ENCODE measurements around the gene PAFAH1B1. TPM values are rescaled to one million over a fixed set of nuclear protein-coding genes. Genes with fewer than 3 reads are reported as not detected.

The PAFAH1B1 gene
- total and polyA plus RNA-seq, 10 of the 15 experiments (the other 5 are each of a cell fraction or from before 2014, with no cell fraction given): 28.9 to 107 (median 49.1) TPM

DNA sequence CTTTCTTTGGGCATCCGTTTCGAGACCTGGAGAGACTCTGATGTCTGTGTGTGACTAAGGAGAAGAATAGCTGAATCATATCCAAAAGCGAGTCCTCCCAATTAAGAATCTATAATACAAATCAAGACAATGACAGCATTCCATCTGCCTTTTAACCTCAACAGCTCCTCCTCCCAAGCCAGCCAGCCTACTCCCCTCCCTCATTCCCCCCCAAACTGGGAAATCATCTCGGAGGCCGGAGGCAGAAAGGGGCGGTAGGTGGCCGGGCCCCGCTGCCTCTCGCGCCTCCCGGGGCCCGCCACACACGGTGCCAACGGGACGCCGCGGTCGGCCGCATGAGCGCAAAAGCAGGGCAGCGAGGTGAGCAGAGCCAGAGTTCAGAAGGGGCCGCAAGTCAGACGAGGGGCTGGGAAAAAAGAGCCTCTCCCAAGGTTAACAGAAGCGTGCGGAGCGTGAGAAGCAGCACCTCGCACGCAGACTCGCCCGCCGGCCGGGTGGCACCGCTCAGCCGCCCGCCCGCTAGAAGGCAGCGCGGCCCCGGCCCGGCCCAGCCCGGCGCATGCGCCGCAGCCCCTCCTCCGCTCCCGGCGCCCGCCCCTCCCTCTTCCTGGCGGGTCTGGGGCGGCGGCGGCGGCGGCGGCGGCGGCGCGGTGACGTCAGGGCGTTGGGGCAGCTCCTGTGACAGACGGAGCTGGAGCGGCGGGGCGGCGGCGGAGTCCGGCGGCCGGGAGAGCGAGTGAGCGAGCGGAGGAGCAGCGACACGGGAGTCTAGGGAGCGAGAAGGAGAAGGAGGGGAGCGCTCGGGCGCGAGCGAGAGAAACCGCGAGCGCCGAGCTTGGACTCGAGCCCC, at the start of gene PAFAH1B1 (continued):
- TF ChIP-seq, protein P1, sequence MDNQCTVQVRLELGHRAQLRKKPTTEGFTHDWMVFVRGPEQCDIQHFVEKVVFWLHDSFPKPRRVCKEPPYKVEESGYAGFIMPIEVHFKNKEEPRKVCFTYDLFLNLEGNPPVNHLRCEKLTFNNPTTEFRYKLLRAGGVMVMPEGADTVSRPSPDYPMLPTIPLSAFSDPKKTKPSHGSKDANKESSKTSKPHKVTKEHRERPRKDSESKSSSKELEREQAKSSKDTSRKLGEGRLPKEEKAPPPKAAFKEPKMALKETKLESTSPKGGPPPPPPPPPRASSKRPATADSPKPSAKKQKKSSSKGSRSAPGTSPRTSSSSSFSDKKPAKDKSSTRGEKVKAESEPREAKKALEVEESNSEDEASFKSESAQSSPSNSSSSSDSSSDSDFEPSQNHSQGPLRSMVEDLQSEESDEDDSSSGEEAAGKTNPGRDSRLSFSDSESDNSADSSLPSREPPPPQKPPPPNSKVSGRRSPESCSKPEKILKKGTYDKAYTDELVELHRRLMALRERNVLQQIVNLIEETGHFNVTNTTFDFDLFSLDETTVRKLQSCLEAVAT (IDR thresholded peaks at IDR 0.05): no peak; the same call in 1 of the 2 replicates
- no peak for TF ChIP-seq HDAC2 (IDR thresholded peaks at IDR 0.05)
- TF ChIP-seq RUNX3 (IDR thresholded peaks at IDR 0.05; ENCODE audit: low read length): peak; percentile 29; the same call in 1 of the 2 replicates
- TF ChIP-seq CEBPB (IDR thresholded peaks at IDR 0.05; ENCODE audit: borderline replicate concordance in 1 of 2, low read depth in 2 of 2, low read length in 2 of 2): no peak
- TF ChIP-seq, protein P2, sequence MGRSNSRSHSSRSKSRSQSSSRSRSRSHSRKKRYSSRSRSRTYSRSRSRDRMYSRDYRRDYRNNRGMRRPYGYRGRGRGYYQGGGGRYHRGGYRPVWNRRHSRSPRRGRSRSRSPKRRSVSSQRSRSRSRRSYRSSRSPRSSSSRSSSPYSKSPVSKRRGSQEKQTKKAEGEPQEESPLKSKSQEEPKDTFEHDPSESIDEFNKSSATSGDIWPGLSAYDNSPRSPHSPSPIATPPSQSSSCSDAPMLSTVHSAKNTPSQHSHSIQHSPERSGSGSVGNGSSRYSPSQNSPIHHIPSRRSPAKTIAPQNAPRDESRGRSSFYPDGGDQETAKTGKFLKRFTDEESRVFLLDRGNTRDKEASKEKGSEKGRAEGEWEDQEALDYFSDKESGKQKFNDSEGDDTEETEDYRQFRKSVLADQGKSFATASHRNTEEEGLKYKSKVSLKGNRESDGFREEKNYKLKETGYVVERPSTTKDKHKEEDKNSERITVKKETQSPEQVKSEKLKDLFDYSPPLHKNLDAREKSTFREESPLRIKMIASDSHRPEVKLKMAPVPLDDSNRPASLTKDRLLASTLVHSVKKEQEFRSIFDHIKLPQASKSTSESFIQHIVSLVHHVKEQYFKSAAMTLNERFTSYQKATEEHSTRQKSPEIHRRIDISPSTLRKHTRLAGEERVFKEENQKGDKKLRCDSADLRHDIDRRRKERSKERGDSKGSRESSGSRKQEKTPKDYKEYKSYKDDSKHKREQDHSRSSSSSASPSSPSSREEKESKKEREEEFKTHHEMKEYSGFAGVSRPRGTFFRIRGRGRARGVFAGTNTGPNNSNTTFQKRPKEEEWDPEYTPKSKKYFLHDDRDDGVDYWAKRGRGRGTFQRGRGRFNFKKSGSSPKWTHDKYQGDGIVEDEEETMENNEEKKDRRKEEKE (IDR thresholded peaks at IDR 0.05): no peak
- TF ChIP-seq, protein P3, sequence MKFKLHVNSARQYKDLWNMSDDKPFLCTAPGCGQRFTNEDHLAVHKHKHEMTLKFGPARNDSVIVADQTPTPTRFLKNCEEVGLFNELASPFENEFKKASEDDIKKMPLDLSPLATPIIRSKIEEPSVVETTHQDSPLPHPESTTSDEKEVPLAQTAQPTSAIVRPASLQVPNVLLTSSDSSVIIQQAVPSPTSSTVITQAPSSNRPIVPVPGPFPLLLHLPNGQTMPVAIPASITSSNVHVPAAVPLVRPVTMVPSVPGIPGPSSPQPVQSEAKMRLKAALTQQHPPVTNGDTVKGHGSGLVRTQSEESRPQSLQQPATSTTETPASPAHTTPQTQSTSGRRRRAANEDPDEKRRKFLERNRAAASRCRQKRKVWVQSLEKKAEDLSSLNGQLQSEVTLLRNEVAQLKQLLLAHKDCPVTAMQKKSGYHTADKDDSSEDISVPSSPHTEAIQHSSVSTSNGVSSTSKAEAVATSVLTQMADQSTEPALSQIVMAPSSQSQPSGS (IDR thresholded peaks at IDR 0.05; ENCODE audit: low read length): no peak
- TF ChIP-seq MYB (IDR thresholded peaks at IDR 0.05; ENCODE audit: borderline replicate concordance, low read depth, low read length): no peak
- TF ChIP-seq, protein P4, sequence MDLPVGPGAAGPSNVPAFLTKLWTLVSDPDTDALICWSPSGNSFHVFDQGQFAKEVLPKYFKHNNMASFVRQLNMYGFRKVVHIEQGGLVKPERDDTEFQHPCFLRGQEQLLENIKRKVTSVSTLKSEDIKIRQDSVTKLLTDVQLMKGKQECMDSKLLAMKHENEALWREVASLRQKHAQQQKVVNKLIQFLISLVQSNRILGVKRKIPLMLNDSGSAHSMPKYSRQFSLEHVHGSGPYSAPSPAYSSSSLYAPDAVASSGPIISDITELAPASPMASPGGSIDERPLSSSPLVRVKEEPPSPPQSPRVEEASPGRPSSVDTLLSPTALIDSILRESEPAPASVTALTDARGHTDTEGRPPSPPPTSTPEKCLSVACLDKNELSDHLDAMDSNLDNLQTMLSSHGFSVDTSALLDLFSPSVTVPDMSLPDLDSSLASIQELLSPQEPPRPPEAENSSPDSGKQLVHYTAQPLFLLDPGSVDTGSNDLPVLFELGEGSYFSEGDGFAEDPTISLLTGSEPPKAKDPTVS (IDR thresholded peaks at IDR 0.05; ENCODE audit: low read depth, low read length): no peak
- TF ChIP-seq KLF5 (IDR thresholded peaks at IDR 0.05; ENCODE audit: partially characterized antibody): no peak
- TF ChIP-seq, protein P5, sequence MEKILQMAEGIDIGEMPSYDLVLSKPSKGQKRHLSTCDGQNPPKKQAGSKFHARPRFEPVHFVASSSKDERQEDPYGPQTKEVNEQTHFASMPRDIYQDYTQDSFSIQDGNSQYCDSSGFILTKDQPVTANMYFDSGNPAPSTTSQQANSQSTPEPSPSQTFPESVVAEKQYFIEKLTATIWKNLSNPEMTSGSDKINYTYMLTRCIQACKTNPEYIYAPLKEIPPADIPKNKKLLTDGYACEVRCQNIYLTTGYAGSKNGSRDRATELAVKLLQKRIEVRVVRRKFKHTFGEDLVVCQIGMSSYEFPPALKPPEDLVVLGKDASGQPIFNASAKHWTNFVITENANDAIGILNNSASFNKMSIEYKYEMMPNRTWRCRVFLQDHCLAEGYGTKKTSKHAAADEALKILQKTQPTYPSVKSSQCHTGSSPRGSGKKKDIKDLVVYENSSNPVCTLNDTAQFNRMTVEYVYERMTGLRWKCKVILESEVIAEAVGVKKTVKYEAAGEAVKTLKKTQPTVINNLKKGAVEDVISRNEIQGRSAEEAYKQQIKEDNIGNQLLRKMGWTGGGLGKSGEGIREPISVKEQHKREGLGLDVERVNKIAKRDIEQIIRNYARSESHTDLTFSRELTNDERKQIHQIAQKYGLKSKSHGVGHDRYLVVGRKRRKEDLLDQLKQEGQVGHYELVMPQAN (conservative IDR thresholded peaks at IDR 0.05): peak; percentile 67; the same call in 1 of the 2 replicates
- no peak for TF ChIP-seq YBX1 (IDR thresholded peaks at IDR 0.05)
- peak; percentile 60 for TF ChIP-seq RELA (IDR thresholded peaks at IDR 0.05; ENCODE audit: borderline replicate concordance, partially characterized antibody)
- TF ChIP-seq, protein P6, sequence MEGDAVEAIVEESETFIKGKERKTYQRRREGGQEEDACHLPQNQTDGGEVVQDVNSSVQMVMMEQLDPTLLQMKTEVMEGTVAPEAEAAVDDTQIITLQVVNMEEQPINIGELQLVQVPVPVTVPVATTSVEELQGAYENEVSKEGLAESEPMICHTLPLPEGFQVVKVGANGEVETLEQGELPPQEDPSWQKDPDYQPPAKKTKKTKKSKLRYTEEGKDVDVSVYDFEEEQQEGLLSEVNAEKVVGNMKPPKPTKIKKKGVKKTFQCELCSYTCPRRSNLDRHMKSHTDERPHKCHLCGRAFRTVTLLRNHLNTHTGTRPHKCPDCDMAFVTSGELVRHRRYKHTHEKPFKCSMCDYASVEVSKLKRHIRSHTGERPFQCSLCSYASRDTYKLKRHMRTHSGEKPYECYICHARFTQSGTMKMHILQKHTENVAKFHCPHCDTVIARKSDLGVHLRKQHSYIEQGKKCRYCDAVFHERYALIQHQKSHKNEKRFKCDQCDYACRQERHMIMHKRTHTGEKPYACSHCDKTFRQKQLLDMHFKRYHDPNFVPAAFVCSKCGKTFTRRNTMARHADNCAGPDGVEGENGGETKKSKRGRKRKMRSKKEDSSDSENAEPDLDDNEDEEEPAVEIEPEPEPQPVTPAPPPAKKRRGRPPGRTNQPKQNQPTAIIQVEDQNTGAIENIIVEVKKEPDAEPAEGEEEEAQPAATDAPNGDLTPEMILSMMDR (IDR thresholded peaks at IDR 0.05 in 2 of 3, conservative IDR thresholded peaks at IDR 0.05 in 1 of 3; ENCODE audit: control insufficient read depth in 2 of 3, extremely low read depth in 1 of 3, insufficient read depth in 1 of 3, low read depth in 3 of 3, low read length in 3 of 3): peak; percentile 2 to 27 (median 5); a peak in 2 of 6 replicates
- TF ChIP-seq ETV6 (conservative IDR thresholded peaks at IDR 0.05 in 1 of 2, IDR thresholded peaks at IDR 0.05 in 1 of 2; ENCODE audit: borderline replicate concordance in 1 of 2, low read depth in 1 of 2): no peak; a peak in 1 of 4 replicates
- peak; percentile 50; the same call in 1 of the 2 replicates for TF ChIP-seq CREM (IDR thresholded peaks at IDR 0.05; ENCODE audit: low read depth)
- TF ChIP-seq NR2F1 (conservative IDR thresholded peaks at IDR 0.05): peak; percentile 54
- TF ChIP-seq SMARCA5 (IDR thresholded peaks at IDR 0.05): 0 out of 2 replicates have a peak, but pooled peaks have one; percentile 43
